Activated naive CD4-positive, alpha-beta T cell treated with anti-CD3 and anti-CD28 coated beads, Interleukin-2, amount 50 U/mL, for 16 hours (primary cell): ENCODE data around the gene C1orf115.
"Not testable (repeated sequence)": the region's sequence is repeated elsewhere in the genome, so short reads cannot be mapped to it uniquely, and the experiment has no call there.

ENCODE experiments used
- DNase-seq: peaks from one replicate; pipeline ENCODE4 v3.0.0-alpha.2; 2020

The C1orf115 gene

DNA sequence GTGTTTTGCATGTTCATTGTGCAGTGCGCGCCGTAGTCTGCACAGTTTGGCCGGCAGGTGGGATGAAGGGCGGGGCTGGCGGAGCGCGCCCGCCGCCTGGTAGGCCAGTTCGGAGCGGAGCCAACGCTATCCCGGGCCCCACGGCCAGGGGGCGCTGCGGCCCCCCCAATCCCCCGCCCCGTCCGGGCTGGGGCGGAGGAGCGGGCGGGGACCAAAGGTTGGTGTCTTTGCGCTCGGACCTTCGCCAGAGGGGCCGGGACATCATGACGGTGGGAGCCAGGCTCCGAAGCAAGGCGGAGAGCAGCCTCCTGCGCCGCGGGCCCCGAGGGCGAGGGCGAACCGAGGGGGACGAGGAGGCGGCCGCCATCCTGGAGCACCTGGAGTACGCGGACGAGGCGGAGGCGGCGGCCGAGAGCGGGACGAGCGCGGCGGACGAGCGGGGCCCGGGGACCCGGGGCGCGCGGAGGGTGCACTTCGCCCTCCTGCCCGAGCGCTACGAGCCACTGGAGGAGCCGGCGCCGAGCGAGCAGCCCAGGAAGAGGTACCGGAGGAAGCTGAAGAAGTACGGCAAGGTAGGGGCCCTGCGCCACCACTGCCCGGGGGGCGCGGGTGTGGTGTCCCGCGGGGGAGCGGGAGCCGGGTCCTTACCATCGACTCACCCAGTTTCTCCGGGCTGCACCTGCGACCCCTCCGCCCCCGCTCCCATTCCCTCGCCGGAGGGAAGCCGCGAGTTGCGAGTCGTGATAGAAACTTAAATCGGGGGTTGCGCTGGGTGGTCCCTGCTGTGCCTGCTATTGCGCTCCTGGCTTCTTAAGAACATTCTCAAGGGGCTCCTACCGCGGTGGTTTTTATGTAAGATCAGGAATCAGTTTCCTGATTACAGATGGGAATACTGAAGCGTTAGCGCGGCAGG is at the start of gene C1orf115:
C1orf115 (plus strand) TSS at position 224 of the 913 bp plus-strand sequence; CDS start at position 264, 40 bp downstream.
- DNase-seq = peak; percentile 79

GRCh38 chr1:220642285-220642684 is 47.9 kb upstream of the C1orf115 start:
- DNase-seq = no peak

DNA sequence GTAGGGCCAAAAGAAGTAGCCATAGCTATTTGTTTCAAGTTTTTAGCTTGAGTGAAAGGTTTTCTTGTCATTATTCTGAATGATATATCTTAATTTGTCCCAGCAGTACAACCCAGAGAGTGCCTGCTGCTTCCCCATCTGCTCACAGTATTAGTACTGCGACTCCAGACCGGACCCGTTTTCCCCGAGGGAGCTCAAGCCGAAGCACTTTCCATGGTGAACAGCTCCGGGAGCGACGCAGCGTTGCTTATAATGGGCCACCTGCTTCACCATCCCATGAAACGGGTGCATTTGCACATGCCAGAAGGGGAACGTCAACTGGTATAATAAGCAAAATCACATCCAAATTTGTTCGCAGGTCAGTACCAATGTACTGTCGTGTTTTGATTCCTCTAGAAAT is 37.2 kb upstream of the C1orf115 start:
- DNase-seq = no peak

DNA sequence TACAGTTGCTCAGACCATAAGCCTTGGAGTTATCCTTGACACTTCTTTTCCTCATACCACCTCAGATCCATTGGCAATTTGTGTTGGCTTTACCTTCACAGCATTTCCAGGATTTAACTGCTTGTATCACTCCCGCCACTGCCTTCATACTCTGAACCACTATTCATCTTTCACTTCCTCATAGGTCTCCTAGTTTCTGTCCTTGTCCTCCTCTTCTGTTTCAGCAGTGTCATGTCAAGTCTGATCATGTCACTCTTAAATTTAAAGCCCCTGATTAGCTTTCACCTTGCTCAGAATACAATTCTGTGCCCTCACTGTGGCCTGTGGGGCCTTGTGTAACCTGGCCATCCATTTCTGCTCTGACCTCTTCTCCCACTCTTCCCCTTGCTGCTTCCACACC is 34.7 kb upstream of the C1orf115 start:
- no peak for DNase-seq

DNA sequence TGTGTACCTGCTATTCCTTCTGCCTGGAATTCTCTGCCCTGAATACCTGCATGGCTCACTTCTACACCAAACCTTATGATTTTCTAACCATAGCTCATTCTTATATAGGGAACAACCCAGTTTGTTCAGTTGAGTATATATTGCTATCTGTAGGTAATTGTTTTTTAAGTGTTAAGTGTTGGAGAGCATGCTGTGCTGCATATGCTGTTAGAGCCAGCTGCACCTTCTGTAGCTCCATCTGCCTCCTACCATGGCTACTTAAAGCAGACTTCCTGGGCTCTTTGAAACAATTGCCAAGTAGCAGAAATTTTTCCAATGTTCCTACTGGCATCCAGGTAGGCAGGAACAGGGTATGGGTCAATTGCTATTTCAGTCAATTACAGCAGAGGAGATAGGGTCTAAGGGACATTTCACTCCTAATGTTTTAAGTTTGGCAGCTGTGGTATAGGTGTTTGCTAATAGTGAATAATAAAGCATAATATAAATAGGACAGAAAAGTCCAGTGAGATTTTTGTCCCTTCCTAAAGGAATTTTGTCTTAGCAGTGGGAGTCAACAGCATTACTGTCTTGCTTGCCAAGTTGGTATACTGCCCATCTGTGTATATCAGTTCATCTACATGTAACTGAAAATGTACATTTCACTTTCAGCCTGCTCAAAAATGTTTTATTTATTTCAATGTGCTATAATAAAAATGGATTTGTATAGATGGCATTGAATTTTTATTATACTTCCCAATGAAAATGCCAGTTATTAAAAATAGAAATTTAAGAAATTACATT is 34.0 kb upstream of the C1orf115 start:
- DNase-seq = no peak

GRCh38 chr1:220666349-220666748 is 23.8 kb upstream of the C1orf115 start:
- DNase-seq = no peak

DNA sequence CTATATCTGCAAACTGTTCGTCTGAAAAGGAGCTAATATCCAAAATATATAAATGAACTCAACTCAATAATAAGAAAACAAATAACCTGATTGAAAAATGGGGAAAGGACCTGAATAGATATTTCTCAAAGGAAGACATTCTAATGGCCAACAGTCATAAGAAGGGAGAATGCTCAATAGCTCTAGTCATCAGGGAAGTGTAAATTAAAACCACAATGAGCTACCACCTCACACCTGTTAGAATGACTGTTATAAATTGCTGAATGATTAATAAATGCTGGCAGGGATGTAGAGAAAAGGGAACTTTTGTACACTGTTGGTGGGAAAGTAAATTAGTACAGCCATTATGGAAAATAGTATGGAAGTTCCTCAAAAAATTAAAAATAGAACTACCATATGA is 21.2 kb upstream of the C1orf115 start:
- no peak for DNase-seq

- no peak for DNase-seq
Measured at GRCh38 chr1:220670365-220670764, 19.8 kb upstream of the C1orf115 start.

- no peak for DNase-seq
Measured at GRCh38 chr1:220673921-220674320, 16.2 kb upstream of the C1orf115 start.

DNA sequence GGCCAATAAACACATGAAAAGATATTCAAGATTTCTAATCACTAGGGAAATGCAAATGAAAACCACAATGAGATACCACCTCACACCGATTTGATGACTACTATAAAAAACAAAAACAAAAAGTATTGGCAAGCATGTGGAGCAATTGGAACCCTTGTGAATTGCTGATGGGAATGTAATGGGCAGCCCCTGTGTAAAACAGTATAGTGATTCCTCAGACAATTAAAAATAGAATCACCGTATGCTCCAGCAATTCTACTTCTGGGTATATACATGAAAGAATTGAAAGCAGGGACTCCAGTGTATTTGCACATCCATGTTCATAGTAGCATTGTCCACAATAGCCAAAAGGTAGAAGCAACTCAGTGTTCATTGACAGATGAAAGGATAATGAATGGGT is 12.9 kb upstream of the C1orf115 start:
- DNase-seq = no peak

- no peak for DNase-seq
Measured at GRCh38 chr1:220680085-220680687, 10.0 kb upstream of the C1orf115 start.

DNA sequence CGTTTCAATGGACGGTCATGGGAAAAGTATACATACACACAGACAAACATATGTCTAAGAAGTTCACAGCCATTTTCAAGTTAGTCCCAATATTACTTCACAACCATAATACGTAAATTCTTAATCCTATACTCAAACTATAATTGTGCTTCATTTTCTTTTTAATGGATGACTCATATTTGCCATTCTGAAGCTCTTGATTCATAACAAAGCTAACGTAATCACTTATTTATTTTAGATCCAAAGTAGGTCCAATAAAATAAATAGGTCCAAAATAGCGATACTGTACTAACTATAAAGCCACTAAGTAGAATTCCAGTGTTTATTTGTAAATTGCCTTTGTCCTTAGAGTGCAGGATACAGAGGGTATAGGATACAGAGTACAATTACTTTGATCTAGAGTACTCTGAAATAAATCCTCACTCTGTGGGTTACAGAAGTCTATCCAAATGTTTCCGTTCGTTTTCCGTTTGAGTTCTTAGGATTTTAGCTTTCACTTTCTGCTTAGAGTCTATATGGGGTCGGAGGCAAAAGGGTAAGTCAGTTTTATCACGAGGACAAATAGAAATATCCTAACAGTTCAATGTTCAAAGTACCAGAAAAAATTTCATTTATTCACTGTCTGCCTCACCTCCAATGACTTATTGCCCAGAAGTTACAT is 8.8 kb upstream of the C1orf115 start:
- no peak for DNase-seq

GRCh38 chr1:220682901-220683576 is 7.1 kb upstream of the C1orf115 start:
- no peak for DNase-seq

DNA sequence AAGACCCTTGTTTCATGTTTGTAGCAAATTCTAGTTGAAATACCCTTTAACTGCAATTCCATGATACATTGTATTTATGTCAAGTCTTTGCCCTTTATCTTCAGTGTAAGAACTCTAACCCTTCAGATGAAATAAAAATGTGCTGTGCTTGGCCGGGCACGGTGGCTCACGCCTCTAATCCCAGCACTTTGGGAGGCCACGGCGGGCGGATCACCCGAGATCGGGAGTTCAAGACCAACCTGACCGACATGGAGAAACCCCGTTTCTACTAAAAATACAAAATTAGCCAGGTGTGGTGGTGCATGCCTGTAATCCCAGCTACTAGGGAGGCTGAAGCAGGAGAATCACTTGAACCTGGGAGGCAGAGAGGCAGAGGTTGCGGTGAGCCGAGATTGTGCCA is 6.4 kb upstream of the C1orf115 start:
- DNase-seq = not testable (repeated sequence)

- DNase-seq = no peak
Measured at GRCh38 chr1:220684890-220685289, 5.3 kb upstream of the C1orf115 start.

DNA sequence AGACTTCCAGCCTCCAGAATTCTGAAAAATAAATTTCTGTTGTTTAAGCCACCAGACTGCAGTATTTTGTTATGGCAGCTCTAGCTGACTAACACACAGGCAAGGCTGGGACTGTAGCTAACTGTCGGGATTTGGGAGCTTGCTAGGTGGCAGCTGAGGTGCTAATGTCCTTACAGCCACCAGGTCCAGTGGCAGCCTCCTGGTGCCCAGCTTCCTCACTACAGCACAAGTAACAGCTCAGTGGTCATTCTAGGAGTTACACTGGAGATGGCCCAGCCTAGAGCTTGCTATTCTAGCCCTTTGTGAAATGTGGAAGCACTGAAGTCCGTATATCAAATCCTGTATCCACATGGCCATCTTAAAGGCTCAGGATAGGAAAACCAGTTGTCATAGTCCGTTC is 4.3 kb upstream of the C1orf115 start:
- DNase-seq = no peak

DNA sequence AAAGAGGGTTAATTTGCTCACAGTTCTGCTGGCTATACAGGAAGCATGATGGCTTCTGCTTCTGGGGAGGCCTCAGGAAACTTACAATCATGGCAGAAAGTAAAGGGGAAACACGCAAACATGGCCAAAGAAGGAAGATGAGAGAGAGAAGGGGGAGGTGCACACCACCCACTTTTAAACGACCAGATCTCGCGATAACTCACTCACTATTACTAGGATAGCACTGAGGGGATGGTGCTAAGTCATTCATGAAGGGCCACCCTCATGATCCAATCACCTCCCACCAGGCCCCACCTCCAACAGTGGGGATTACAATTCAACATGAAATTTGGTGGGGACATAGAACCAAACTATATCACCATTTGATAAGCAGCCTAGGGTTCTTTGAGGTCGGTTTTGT is 2.4 kb upstream of the C1orf115 start:
- DNase-seq = no peak

- no peak for DNase-seq
Measured at GRCh38 chr1:220689666-220690065, 497 bp upstream of the C1orf115 start.

GRCh38 chr1:220691053-220691684 is 1.0 kb downstream of the C1orf115 start:
- DNase-seq = no peak

GRCh38 chr1:220692436-220693228 is 2.5 kb downstream of the C1orf115 start:
- DNase-seq = no peak

GRCh38 chr1:220694866-220695382 is 4.8 kb downstream of the C1orf115 start:
- no peak for DNase-seq
